Activated CD4-positive, alpha-beta T cell treated with anti-CD3 and anti-CD28 coated beads, Interleukin-2, amount 50 U/mL, for 16 hours (primary cell): ENCODE measurements around the gene IMP3.

ENCODE experiments used
- DNase-seq: peaks from one replicate; pipeline ENCODE4 v3.0.0-alpha.2; 2020

Gene IMP3

DNA sequence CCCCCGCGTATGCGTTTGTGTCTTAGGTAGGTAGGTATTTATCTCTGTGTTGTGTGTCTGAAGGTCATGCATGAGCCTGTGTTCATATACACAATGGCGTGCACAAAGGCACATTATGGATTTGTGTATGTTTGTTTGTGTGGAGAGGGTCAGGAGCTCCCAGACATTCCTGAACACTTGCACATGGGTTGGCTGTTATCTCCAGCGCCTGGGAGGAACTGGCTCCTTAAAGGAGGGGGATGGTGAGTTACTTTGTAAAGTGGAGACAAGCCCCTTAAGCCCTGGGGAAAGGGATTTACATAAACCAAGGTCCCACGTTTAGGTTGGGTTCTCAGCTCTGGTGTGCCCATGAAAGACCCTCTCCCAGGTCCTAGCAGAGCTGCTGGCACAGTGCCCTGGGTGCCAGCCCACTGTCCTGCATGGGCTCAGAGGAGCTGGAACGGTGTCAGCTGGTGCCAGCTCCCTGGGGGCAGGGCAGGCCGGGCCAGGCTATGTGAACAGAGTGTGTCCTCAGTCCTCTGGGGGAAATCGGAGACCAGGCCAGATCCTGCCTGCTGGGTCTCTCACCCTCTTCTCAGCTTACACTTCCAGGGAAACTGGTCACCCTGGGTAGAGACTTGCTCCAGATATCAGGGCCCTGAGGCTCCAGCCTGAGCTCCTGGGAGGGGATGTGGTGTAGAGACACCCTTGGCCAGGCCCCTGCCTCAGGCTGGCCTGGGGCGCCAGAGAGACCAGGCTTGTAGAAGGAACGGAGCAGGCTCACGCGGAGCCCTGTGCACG, 32.8 kb upstream of the IMP3 start:
- DNase-seq, result no peak

DNA sequence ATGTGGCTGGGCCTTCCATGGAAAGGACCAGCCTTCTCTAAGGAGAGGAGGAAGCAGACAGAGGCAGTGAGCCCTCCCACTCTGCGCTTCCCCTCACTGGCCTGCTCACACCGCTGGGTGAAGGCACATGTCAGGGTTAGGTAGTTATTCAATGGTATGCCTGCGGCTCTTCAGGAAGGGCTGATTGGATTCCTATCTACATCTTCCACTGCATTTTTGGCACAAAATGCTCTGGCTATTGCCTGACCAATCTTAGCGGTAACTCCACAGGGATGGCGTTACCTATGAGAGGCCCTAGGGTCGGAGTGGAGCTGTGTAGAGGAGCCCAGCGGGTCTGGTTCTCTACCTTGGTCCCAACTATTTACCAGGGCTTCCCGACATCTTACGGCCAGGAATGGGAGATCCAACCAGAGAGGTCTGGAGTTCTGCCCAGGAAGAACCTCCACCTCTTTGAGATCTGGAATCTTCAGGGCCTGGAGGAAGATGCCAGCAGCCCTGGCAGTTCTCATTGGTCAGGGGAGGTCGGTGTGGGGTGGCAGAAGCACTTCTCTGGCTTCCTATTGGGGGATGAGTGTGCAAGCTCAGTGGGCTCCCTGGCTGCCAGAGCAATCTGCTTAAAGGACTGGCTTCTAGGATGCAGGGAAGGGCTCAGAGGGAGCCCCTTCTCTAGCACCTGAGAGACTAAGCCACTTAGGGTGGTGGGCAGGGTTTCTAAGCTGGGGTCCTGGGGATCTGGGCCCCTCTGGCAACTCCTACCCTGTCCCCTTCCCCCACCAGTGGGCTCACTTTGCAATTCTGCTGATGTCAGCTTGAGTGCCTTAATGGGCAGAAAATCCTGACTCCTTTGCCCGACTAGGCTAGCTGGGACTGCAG, 31.9 kb upstream of the IMP3 start:
- no peak for DNase-seq

DNA sequence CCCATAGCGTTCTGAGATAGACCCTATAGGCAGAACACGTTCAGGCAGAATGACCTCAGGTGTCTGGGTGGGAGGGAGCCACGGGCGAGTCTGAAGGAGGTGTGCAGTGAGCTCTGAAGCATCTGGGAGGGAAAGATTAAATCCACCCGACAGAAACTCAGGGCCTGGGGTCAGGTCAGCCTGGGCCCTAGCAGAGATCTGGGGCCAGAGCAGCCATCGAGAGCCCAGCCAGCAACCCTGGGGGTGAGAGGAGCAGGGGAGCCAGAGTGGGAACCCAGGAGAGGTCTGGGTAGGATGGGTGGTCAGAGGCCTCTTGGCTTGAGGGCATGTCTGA, 29.8 kb upstream of the IMP3 start:
- DNase-seq, result no peak

DNA sequence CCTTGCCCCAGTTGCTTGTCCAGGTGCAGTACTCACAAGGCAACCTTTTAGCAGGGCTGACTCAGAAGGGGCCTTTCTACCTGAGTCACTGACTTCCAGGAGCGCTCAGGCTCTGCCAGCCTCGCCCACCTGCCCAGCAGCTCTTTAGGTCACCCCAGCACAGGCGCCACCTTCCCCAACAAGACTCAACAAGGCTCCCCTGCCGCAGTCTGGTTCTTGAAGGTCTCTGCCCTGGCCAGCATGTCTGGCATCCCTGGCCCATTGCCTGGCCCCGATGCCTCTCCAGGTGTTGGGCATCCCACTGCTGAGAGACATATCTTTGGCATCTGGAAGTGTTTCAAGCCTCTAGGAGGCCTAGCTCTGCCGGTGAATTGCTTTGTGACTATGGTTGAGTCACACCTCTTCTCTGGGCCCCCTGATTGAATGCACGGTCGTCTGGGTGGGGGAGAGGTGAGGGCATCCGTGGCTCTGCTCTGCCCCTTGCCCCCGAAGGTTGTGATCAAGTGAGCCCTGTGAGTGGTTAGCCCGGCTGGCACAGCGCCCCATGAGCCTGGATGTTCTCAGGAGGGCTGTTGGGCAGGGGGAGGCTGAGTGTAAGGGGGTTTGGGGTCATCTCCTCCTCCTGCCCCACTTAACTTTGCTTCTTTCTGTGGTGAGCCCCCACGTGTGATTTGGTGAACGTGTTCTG, 29.3 kb upstream of the IMP3 start:
- no peak for DNase-seq

DNA sequence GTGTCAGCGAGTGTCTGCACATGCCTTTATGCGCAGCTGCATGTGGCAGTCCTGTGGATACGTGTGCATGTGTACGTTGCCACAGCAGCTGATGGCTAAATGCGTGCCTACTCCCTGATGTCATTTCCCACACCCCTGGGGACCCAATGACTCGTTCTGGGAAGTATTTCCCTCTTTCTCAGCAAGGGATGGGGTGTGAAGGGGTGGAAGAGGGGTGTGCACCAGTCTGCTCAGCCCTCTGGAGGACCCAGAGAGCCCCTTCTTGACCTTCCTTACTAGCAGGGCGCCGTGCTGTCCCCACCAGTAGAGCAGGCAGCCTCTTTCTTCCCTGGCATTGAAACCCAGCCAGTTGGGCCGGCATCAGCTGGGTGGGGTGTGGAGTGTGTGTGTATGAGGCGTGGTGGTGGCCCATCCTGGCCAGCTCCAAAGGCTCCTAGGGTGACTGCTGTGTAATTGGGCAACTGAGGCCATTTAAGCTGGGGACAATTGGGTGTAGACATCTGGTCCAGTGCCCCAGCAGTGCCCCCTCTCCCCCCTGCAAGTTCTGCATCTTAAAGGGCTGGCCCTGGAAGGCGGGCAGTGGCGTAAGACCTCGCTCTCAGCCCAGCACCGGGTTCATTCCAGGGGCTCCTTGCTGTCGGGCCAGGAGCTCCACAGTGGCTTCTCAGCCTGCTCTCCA, 26.9 kb upstream of the IMP3 start:
- no peak for DNase-seq

DNA sequence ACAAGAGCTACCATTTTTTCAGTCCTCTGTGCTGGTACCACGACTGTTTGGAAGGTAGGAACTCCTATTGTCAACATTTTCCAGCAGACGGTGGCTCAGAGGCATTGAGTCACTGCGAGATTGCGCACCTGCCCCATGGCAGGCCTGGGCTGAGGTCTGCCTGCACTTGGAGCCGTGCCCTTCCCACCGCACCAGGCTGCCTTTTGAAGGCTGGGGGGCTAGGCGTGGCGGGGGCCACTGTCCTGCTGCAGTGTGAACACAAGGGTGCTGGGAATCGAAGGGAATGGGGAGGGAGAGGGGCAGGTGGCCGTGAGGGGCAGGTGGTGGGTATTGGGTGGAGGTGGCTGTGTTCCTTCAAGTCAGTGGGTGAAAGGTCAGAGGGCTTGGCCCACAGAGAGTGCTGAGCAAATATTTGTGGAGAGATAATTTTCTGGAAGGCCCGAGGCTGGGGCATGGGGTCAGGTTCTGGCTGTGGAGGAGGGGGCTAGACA, 24.0 kb upstream of the IMP3 start:
- DNase-seq, result no peak

DNA sequence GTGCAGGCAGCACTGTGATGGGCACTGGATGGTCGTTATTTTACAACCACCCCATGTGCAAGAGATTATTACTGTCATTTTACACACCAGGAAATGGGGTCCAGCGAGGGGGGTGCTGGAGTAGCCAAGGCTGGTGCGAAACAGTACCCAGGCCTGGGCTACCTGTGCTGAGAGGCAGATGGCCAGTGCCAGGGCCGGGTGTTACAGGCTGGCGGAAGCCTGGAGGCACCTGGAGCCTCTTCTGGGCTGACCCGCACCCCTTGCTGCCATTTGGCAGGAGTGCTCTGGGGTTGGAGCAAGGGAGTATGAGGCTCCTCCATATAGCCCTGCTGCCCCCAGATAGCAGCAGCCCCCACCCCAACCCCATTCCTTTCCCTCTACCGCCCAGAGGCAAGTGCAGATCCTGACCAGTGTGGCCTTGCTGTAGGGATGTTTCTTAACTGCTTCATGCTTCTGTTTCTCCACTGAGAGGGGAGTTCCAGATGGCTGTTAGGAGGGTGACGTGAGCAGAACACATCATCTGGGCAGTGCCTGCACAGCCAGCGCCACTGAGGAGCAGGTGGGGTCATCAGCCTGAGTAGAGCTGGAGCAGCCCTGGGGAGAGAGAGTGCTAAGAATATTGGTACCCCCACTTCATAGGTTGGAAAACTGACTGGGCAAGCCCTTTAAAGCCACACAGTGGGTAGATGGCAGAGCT, 22.9 kb upstream of the IMP3 start:
- DNase-seq, result no peak

DNA sequence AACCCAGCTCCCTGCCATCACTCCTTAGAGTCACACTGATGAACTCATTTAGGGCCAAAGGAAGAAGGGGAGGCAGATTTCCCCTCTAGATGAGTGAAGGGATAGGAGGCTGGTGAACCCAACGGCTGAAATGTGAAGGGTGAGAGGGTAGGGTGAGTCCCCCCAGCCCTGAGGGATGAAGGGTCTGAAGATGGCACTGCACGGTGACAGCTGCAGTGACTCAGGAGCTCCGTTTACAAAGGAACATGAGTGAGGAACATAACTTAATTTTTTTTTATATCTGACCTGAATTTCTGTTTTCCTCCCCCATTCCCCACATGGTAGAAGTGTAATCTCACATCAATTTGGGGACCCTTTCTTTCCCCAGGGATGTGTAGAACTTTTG, 21.7 kb upstream of the IMP3 start:
- DNase-seq, result no peak

DNA sequence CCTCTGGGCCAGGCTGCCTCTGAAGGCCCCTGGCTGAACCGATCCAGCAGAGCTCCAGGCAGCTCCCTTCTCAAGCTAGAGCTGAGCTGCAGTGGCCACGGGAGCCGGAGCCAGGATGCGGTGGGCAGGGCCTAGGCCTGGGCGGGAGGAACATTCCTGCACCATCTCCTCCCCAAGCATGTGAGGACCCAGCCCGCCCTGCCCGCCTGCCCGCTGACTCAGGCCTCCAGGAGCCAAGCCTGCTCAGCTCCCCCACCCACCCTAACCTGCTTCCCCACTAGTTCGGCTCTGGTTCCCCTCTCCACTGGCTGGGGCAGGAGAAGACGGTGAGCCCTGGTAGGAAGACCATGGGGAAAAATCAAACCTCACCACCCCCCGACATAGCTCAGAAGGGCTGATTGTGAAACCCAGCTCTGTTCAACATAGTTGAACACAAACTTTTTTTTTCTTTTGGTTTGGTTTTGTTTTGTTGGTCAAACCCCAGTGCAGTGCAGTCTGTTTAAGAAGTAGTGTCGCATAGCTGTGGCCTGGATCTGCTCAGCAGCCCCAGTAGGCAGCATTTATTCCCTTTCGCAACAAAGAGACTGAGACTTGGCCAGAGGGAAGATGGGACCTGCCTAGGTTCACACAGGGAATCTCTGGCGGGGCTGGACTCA, 21.2 kb upstream of the IMP3 start:
- no peak for DNase-seq

DNA sequence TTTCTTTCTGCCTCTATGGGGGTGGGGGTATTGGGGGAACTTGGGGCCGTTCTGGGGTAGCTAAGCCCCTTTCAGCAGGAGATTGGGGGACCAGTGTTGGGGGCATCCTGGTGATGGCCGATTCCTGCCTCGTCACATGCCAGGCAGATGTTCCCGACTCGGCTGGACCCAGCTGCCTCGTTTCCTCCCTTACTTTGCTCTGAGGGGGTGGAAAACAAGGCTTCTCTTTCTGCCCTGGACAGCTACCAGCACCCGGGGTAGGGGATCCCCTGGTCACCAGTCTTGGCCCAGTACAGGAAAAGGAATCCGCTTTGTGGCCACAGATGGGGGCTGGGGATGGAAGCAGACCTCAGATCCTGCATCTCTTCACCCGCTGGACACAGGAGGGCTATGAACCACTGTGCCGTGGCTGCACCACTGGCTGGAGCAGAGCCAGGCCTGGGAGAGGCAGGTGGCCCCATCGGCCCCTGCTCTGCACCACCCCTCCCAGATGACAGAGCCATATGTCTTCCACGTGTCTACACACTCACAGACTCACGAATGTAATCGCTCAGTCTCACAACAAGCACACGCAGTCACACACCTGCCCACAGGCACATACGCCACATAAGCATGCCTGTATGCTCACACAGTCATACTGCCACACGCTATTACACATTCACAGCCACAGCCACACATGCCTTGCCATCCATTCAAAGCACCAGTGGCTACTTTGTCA, 20.1 kb upstream of the IMP3 start:
- no peak for DNase-seq

DNA sequence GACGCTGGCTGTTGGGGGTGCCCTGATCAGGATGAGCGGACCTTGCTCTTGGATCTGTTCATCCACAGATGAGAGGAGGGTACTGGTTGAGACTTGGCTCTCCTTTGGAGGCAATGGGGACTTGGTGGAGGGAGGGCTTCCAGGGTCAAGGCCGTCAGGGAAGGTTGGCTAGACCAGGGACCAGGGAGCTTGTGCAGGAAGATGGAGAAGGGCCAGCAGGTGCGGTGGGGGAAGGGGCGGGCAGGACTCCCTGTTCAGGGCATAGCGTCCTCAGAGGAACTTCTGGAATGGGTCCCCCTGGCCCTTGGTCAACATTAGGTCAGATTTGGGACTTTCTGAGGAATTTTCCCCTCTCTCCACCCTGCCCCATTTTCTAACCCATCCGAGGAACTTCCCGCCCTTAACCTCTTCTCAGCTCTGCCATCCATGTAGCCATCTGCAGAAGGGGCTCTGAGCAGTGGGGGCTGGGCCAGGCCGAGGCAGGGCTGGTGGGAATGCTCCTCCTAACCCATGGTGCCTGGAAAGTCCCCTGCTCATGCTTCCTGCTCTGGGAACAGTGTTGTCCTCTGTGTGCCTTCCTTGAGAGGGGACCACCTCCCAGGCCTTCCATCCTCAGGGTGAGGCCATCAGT, 19.2 kb upstream of the IMP3 start:
- no peak for DNase-seq

DNA sequence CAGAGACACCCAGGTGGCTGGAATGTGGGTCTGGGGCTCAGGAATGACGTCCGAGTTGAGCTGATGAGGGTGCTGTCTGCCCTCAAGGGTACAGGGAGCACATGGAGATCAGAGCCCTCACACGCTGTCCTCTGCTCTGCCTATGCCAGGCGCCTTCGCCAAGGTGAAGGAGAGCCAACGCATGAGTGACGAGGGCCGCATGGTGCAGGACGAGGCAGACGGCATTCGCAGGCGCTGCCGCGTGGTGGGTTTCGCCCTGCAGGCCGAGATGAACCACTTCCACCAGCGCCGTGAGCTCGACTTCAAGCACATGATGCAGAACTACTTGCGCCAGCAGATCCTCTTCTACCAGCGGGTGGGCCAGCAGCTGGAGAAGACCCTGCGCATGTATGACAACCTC, 16.8 kb upstream of the IMP3 start:
- no peak for DNase-seq

DNA sequence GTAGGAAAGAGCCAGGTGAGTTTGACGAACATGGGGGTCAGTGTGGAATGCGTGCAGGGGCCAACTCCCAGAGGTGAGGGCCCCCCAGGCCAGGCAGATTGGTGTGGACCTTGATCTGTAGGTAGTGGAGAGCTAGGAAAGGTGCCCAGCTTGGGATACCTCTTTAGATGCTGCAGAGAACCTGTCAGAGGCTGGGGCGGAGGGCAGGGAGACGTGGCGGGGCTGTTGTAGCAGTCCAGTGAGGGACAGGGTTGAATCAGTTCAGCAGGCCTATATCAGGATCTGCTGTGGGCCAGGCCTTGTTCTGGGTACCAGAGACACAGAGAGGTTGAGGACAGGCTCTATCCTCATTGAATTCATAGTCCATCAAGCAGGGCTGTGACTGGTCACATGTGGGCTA, 16.3 kb upstream of the IMP3 start:
- DNase-seq, result no peak

DNA sequence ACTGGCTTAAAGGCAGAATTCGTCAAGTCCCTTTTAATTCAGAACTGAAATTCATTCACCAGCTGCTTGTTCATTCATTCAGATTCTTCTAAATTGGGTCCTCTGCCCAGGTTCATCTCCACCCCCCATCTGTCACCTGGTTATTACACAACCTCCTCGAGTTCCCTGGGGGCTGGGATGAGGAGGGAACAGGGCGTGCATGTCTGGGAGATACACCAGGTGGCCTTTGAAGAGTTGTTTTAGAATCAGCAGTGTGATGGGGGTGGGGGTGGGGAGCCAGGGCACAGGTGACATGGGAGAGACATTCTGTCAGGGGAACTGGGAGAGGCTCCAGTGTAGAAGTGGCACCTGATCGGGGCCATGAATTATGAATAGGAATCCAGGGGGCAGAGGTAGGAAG, 15.9 kb upstream of the IMP3 start:
- no peak for DNase-seq

DNA sequence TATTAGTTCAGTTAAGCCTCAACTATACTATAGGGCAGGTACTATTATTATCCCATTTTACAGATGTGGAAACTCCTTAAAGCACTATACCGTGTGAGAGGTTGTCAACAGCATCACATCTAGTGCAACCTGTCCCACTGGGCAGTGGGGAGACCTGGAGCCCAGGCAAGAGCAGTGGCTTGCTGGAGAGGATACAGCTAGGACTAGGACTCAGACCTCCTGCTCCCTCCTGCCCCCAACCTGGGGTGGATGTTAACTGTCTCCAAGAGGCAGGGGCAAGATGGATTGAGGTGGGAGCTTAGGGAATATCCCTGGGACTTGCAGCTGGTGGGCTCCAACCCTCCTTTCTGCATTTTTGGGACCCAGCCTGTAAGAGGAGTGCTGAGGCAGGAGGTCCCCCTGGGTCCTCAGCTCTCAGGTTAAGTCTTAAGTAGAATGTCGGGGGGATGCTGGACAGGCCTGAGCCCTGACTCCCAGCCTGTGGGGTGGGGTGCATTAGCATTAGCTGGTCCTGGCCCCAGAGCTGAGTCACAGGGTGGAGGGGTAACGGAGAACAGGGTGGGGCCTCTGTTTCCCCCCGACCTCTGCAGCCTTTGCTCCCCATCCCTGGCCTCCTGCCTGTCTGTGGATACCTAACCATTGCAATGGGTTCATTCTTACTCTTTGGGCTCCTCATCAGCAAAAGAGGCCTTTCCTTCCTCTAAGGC, 14.3 kb upstream of the IMP3 start:
- no peak for DNase-seq

DNA sequence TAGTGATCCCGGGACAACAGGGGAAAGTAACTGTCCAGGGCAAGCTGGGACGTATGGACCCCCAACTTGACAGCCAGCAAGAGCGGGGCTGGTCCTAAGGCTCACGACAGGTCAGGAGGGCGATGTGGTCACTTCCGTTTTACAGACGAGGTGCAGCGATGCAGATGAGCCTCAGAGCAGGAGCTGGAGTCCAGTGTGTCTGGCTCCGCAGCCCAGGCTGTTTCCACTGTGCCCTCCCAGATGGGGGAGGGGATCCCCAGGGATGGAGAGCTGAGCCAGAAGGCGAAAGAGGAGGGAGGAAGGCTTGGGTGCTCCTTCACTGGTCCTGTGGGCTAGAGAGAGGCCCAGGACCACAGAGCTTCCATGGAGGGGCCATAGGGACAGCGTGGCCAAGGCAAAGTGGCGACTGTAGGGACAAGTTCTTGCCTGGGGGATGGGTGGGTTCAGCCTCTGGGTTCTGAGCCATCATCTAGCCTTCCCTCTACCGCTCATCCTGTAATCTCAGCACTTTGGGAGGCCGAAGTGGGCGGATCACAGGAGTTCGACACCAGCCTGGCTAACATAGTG, 13.4 kb upstream of the IMP3 start:
- no peak for DNase-seq

DNA sequence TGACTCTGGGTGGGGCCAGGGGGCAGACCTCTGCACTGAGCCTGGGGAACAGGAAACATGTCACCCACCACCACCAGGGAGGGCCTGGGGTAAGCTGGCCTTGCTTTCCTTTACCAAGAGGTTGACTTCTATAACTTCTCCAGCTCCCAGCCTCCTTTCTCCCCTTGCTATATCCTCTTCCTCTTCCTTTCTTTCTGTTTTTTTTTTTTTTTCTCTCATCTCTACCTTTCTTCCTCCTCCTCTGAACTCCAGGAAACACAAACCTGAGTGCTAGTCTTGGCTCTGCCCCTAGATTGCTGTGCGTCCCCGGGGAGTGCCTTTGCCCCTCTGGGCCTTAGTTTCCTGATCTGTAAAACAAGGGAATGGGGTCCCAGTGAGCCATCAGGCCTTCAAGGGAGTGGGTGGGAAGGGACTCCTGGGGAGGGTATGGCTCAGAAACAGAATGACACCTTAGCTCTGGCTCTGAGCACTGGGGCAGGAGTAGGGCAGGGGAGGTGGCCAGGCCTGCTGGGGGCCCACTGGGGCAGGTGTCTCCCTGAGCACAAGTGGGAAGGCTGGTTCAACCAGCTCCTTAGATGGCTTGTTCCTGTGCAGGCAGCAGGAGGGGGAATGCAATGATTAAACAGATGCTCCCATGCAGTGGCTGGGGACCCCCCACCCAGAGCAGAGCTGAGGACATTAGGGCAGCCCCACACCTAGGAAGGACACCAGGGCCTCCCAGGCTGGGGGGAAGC, 12.0 kb upstream of the IMP3 start:
- no peak for DNase-seq

DNA sequence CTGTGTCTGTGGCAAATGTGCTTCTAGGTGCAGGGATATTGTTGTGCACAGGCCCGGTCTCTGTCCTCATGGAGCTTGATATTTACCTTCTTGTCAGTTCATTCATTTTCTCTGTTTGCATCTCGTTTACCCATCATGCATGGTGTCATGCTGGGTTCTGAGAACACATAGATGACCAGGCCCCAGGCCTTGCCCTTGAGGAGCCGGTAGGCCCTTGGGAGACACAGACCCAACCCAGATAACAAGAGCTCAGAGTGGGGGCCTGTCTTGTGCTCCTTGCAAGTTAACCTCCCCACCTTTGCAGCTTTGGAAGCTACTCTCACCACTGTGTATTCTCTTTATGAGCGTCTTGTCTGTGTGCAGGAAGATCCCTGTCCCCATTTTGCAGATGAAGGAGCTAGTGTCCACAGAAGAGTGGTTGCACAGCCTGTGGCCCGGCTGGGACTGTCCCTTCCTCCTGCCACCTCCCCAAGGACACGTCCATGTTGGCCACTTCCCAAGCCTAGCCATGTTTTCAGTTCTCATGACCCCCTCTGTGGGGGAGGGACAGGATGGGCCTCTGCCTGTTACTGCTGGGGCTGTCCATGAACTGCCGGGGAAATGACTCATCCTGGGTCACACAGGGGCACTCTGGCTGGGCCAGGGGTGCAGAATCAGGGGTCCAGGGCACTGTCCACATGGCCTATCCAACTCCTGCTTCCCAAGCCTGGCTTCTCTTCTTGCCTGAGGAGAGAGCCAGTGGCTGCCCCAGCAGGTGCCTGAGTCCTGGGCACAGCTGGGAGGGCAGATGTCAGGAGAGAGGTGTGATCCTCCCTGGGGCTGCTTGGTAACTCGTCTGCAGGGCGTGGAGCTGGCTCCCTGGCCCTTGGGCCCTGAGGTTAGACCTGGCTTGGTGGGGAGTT, 11.1 kb upstream of the IMP3 start:
- DNase-seq, result no peak
